ENCODE results near the gene TMEM242. TPM values are rescaled to one million over a fixed set of nuclear protein-coding genes. Genes with fewer than 3 reads are reported as not detected.

Gene TMEM242
- total and polyA plus RNA-seq, 2 donors (not counting 3 experiments of a cell fraction or from before 2014, with no cell fraction given), result 5.3 to 15.5 TPM

- Histone ChIP-seq H3K4me2 (ENCODE audit: insufficient read depth, low read length) (no peak overlapping the region), H4K20me1 (replicated peaks; ENCODE audit: control insufficient read depth, extremely low read depth, insufficient read depth, low read length) (no peaks in the 10 kb centered on the region), H3K79me2 (ENCODE audit: control insufficient read depth, insufficient read depth, low read length) (no peaks in the 10 kb centered on the region), H3K4me3 (replicated peaks in 1 of 3; ENCODE audit: insufficient read depth in 1 of 3, low read depth in 1 of 3, low read length in 3 of 3) (no peak overlapping the region), H3K9ac (replicated peaks; ENCODE audit: extremely low read depth, insufficient read depth, low read length) (no peak overlapping the region), H2AFZ (ENCODE audit: low read depth, low read length) (no peak overlapping the region), H3K9me3 (replicated peaks; ENCODE audit: control insufficient read depth, insufficient read depth, low read length) (no peaks in the 10 kb centered on the region), H3K27me3 (ENCODE audit: control insufficient read depth in 2 of 2, insufficient read depth in 2 of 2, low read length in 2 of 2) (peaks cover 28 to 35% of the 10 kb centered on the region in 2 experiments), H3K27ac (ENCODE audit: insufficient read depth, low read depth, low read length) (no peak overlapping the region), H3K4me1 (ENCODE audit: control insufficient read depth, extremely low read depth, insufficient read depth, low read length) (peaks cover 8% of the 10 kb centered on the region), H3K9me1 (replicated peaks; ENCODE audit: control insufficient read depth, extremely low read depth, insufficient read depth, low read length) (no peaks in the 10 kb centered on the region), H3K36me3 (ENCODE audit: control insufficient read depth in 2 of 2, extremely low read depth in 1 of 2, insufficient read depth in 2 of 2, low read length in 2 of 2) (no peaks in the 10 kb centered on the region)
- dilution Hi-C loops (cut with MboI; ENCODE audit: extremely low pct_ligation_motif_present, low sequenced_read_pairs) (no loop called here), intact Hi-C loops (cut with micrococcal nuclease) (no loop called here)
- no TSS peak for BruUV-seq (replicated peaks)
- no peak for FAIRE-seq
- no peak for DNase-seq (ENCODE audit: low read depth, low spot score)
- POLR2A ChIA-PET, result no interaction called here
- CTCF ChIA-PET, result interaction anchor here (1.1 kb wide), 1 partner anchor 24 kb away, joined by 4 read pairs; no protein-coding TSS in a partner anchor
- TF ChIP-seq POLR2A (IDR thresholded peaks at IDR 0.05; ENCODE audit: low read depth, low read length) (no peak), FOS (IDR thresholded peaks at IDR 0.05; ENCODE audit: borderline replicate concordance, insufficient read depth, low read length) (no peak), POLR2AphosphoS5 (IDR thresholded peaks at IDR 0.05; ENCODE audit: insufficient read depth, low read depth, low read length) (no peak), CTCF (IDR thresholded peaks at IDR 0.05; ENCODE audit: extremely low read depth in 1 of 2, insufficient read depth in 1 of 2, low read depth in 1 of 2, low read length in 2 of 2) (no peak), EZH2 (IDR thresholded peaks at IDR 0.05; ENCODE audit: borderline replicate concordance, low read depth, low read length, severe bottlenecking) (no peak), JUN (IDR thresholded peaks at IDR 0.05; ENCODE audit: borderline replicate concordance, insufficient read depth, insufficient read length, low read depth) (no peak), MYC (IDR thresholded peaks at IDR 0.05; ENCODE audit: low read depth, low read length) (no peak), GATA2 (IDR thresholded peaks at IDR 0.05; ENCODE audit: insufficient read depth, insufficient read length, low read depth, low read length) (no peak), MAX (IDR thresholded peaks at IDR 0.05; ENCODE audit: insufficient read depth, insufficient read length) (no peak)
Observed at GRCh38 chr6:157239671-157240058, 83.7 kb downstream of the TMEM242 start.

Other genes starting within 250 kb of the TMEM242 start
- 23.0 and 23.6 TPM in 2 replicates for gene ZDHHC14, start 57.7 kb upstream of the TMEM242 start, total RNA-seq
- gene ZDHHC14, start 57.7 kb upstream of the TMEM242 start, polyA plus RNA-seq, result 25.6 and 31.8 TPM in 2 replicates

All from endothelial cell of umbilical vein (primary cell).